ENCODE results near the gene ZFAND3. TPM values are rescaled to one million over a fixed set of nuclear protein-coding genes. Genes with fewer than 3 reads are reported as not detected.

The ZFAND3 gene
- total and polyA plus RNA-seq, 2 experiments from 2014 or later = 16.9 to 28.2 TPM

DNA sequence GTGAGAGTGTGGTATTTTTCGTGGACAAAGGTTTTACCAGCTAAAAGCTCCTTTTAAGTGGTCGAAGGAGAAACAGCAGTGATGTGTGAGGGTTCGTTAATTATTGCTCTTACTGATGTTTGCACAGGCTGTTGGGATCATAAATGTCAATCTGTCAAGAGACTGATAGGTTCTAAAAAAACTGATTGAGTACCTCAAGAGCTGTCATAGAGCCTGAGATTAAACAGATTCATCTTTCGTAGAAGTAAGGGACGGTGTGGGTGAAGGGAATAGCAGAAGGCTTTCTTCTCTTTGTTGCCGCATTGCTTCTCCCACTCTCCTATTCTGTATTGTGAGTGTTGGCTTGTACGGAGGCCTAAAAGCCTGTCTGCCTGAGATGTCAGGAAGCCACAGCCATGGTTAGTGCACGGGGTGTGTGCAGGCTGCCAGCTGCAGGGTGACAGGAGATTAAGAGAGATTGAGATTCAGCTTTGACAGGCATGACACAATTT lies 291.0 kb downstream of the ZFAND3 start:
- Mint-ChIP-seq H3K36me3 (ENCODE audit: low read depth) (no peaks in the 10 kb centered on the region; the same call in 2 of the 3 replicates), H3K27me3 (ENCODE audit: insufficient read depth, low read depth, poor library complexity) (no peaks in the 10 kb centered on the region), H3K4me3 (no peak overlapping the region), H3K4me1 (peaks cover 24% of the 10 kb centered on the region), H3K9me3 (no peaks in the 10 kb centered on the region), H3K27ac (no peak overlapping the region)
- H3K9me2 ChIP-seq (ENCODE audit: insufficient read depth) = no peaks in the 10 kb centered on the region
- H3F3A ChIP-seq (replicated peaks; ENCODE audit: low read depth) = no peaks in the 10 kb centered on the region
- TF ChIP-seq POLR2AphosphoS5 (IDR thresholded peaks at IDR 0.05; ENCODE audit: low read depth) = no peak
- H3K4me2 ChIP-seq = no peak overlapping the region
- DNase-seq (ENCODE audit: low spot score) (no peak), ATAC-seq (no peak)
- H2AFZ ChIP-seq = no peak overlapping the region
- peaks cover 6% of the 10 kb centered on the region; the same call in 1 of the 2 replicates for H3K79me2 ChIP-seq (replicated peaks; ENCODE audit: insufficient read depth)
- no peak overlapping the region for H3K4me3 ChIP-seq
- H3K36me3 ChIP-seq (ENCODE audit: insufficient read depth) = no peaks in the 10 kb centered on the region
- H4K20me1 ChIP-seq (replicated peaks; ENCODE audit: insufficient read depth) = no peaks in the 10 kb centered on the region; the same call in 1 of the 2 replicates
- H3K4me1 ChIP-seq (ENCODE audit: insufficient read depth) = peaks cover 11% of the 10 kb centered on the region
- peak overlapping the region; percentile 64 for H3K27ac ChIP-seq (ENCODE audit: low read depth)
- no peaks in the 10 kb centered on the region for H3K27me3 ChIP-seq (ENCODE audit: insufficient read depth)

DNA sequence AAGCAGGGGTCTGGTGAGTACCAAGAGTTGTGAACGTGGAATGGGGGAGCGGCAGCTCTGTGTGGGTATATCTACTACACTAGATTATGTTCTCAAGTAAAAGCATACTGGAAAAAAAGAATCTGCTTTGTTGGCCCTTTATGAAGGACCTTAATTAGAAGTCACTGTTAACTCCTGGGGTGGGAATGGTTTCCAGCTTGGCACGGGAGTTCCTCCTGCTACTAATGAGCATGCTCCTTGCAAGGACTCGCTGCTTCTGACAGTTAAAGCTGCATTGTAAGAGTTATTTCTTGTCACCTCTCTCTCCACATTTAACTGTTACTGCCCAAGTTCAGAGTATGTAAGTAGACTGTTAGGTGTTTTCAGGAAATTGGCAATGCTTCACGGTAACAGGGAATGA lies 292.7 kb downstream of the ZFAND3 start:
- no peaks in the 10 kb centered on the region for H3K27me3 ChIP-seq (ENCODE audit: insufficient read depth)
- ATAC-seq (no peak), DNase-seq (ENCODE audit: low spot score) (no peak)
- Mint-ChIP-seq H3K4me3 (no peak overlapping the region), H3K4me1 (peaks cover 24% of the 10 kb centered on the region), H3K36me3 (ENCODE audit: low read depth) (no peaks in the 10 kb centered on the region; the same call in 2 of the 3 replicates), H3K27me3 (ENCODE audit: insufficient read depth, low read depth, poor library complexity) (no peaks in the 10 kb centered on the region), H3K27ac (no peak overlapping the region), H3K9me3 (no peaks in the 10 kb centered on the region)
- 0 out of 2 replicates have a peak, but pooled peaks cover 6% of the 10 kb centered on the region for H3K79me2 ChIP-seq (replicated peaks; ENCODE audit: insufficient read depth)
- no peak overlapping the region for H3K4me2 ChIP-seq
- no peaks in the 10 kb centered on the region for H3K36me3 ChIP-seq (ENCODE audit: insufficient read depth)
- H3K27ac ChIP-seq (ENCODE audit: low read depth) = no peak overlapping the region
- no peaks in the 10 kb centered on the region for H3F3A ChIP-seq (replicated peaks; ENCODE audit: low read depth)
- no peaks in the 10 kb centered on the region for H3K9me2 ChIP-seq (ENCODE audit: insufficient read depth)
- no peak for TF ChIP-seq EZH2phosphoT487 (IDR thresholded peaks at IDR 0.05; ENCODE audit: unreplicated experiment)
- H3K4me3 ChIP-seq = no peak overlapping the region
- H3K4me1 ChIP-seq (ENCODE audit: insufficient read depth) = peaks cover 11% of the 10 kb centered on the region
- H4K20me1 ChIP-seq (replicated peaks; ENCODE audit: insufficient read depth) = no peaks in the 10 kb centered on the region; the same call in 1 of the 2 replicates
- no peak overlapping the region for H2AFZ ChIP-seq

DNA sequence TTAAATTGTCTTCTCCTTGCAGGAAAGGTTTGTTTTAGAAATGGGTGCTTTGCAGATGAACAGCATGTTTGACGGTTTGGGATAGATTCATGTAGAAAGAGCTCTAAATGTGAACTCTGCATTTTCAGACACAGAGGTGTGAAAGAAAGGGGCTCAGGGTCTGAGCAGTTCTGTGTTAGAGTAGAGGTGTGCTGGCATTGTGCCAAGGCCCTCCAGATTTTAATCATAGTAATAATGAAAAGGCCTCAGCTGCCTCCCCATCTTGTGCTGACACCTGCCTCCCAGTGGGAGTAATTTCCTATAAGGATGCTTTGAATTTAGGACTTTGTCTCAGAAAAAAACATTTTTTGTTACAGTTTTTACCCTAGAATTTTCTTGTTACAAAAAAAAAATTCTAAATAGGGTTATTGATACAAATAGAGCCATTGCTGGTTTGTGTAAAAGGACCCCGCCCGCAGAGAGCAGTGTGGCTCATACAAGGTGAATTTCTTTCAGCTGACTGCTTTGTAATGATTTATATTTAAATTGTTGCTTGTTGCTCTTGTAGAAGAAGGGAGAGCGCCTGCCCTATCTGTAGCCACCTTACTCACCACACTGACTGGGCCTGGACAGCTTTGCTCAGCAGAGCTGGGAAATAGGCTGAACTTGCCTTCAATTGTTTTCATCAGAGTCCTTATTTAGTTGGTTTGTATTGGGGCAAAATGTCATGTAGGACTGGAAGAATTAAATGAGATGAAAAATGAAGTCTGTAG lies 294.5 kb downstream of the ZFAND3 start:
- Histone ChIP-seq H3K9me2 (ENCODE audit: insufficient read depth) (no peaks in the 10 kb centered on the region), H4K20me1 (replicated peaks; ENCODE audit: insufficient read depth) (no peaks in the 10 kb centered on the region; the same call in 1 of the 2 replicates), H3K4me3 (no peak overlapping the region), H3K79me2 (replicated peaks; ENCODE audit: insufficient read depth) (0 out of 2 replicates have a peak, but pooled peaks cover 6% of the 10 kb centered on the region), H3K36me3 (ENCODE audit: insufficient read depth) (no peaks in the 10 kb centered on the region), H3F3A (replicated peaks; ENCODE audit: low read depth) (no peaks in the 10 kb centered on the region), H3K27ac (ENCODE audit: low read depth) (no peak overlapping the region), H3K27me3 (ENCODE audit: insufficient read depth) (no peaks in the 10 kb centered on the region), H3K4me2 (no peak overlapping the region), H2AFZ (no peak overlapping the region), H3K4me1 (ENCODE audit: insufficient read depth) (peaks cover 12% of the 10 kb centered on the region)
- no peaks in the 10 kb centered on the region for H3K9me3 Mint-ChIP-seq
- no peak; the same call in 2 of the 3 replicates for ATAC-seq
- H3K27me3 Mint-ChIP-seq (ENCODE audit: insufficient read depth, low read depth, poor library complexity) = no peaks in the 10 kb centered on the region
- peaks cover 27% of the 10 kb centered on the region for H3K4me1 Mint-ChIP-seq
- DNase-seq (ENCODE audit: low spot score) = no peak
- H3K36me3 Mint-ChIP-seq (ENCODE audit: low read depth) = no peaks in the 10 kb centered on the region
- H3K27ac Mint-ChIP-seq = no peak overlapping the region
- no peak overlapping the region for H3K4me3 Mint-ChIP-seq
- TF ChIP-seq, protein P1, sequence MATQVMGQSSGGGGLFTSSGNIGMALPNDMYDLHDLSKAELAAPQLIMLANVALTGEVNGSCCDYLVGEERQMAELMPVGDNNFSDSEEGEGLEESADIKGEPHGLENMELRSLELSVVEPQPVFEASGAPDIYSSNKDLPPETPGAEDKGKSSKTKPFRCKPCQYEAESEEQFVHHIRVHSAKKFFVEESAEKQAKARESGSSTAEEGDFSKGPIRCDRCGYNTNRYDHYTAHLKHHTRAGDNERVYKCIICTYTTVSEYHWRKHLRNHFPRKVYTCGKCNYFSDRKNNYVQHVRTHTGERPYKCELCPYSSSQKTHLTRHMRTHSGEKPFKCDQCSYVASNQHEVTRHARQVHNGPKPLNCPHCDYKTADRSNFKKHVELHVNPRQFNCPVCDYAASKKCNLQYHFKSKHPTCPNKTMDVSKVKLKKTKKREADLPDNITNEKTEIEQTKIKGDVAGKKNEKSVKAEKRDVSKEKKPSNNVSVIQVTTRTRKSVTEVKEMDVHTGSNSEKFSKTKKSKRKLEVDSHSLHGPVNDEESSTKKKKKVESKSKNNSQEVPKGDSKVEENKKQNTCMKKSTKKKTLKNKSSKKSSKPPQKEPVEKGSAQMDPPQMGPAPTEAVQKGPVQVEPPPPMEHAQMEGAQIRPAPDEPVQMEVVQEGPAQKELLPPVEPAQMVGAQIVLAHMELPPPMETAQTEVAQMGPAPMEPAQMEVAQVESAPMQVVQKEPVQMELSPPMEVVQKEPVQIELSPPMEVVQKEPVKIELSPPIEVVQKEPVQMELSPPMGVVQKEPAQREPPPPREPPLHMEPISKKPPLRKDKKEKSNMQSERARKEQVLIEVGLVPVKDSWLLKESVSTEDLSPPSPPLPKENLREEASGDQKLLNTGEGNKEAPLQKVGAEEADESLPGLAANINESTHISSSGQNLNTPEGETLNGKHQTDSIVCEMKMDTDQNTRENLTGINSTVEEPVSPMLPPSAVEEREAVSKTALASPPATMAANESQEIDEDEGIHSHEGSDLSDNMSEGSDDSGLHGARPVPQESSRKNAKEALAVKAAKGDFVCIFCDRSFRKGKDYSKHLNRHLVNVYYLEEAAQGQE (IDR thresholded peaks at IDR 0.05; ENCODE audit: unreplicated experiment) = no peak
- TF ChIP-seq POLR2AphosphoS5 (IDR thresholded peaks at IDR 0.05; ENCODE audit: low read depth) = no peak

Data from GM23338 (cell line).